NOMO-1 treated with dmso at 0.1 percent for 144 hours (cell line): ENCODE data around the gene KCNH2.
"Not testable (repeated sequence)": the region's sequence is repeated elsewhere in the genome, so short reads cannot be mapped to it uniquely, and the experiment has no call there.

Experiments used
- DNase-seq: peaks from one replicate; lab custom pipeline; 2025; ENCODE audit not compliant: unreplicated experiment; lab: John Stamatoyannopoulos, UW

KCNH2 gene

DNA sequence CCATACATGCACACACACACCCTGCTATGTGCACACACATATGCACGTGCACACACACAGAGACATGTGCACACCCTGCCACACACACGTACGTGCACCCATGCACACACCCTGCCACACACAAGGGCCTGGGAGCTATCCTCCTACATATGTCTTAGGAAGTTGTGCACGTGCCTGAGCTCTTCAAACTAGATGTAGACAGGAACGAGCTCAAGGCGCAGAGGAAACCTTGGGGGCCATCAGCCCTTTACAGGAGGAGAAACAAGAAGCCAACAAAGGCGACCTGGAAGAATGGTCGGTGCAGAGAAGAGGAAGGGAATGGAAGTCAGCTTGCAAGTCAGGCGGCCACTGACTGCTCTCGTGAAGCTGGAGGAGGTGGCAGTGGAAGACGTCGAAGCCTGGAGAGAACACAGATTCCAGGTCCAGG lies 67.1 kb downstream of the KCNH2 start:
- DNase-seq, result no peak

DNA sequence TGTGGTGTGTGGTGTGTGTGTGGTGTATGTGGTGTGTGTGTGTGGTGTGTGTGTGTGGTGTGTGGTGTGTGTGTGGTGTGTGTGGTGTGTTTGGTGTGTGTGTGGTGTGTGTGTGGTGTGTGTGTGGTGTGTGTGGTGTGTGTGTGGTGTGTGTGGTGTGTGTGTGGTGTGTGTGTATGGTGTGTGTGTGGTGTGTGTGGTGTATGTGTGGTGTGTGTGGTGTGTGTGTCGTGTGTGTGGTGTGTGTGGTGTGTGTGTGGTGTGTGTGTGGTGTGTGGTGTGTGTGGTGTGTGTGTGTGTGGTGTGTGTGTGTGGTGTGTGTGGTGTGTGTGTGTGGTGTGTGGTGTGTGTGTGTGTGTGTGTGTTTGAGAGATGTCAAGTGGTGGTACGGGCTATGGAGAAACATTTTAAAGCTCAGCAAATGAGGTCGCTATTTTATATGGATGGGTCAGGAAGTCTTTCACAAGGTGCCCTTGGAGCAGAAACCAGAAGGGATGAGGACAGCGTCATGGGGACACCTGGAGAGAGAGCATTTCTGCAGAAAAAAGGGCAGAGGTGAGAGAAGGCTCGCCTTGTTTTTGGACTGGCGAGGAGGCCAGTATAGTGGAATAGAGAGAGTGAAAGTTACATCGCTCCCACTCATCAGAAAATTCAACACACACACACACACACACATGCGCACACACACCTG lies 67.7 kb downstream of the KCNH2 start:
- not testable (repeated sequence) for DNase-seq

- DNase-seq, result no peak
Measured at GRCh38 chr7:150909200-150909995, 68.7 kb downstream of the KCNH2 start.

GRCh38 chr7:150908173-150908572 lies 69.9 kb downstream of the KCNH2 start:
- no peak for DNase-seq

DNA sequence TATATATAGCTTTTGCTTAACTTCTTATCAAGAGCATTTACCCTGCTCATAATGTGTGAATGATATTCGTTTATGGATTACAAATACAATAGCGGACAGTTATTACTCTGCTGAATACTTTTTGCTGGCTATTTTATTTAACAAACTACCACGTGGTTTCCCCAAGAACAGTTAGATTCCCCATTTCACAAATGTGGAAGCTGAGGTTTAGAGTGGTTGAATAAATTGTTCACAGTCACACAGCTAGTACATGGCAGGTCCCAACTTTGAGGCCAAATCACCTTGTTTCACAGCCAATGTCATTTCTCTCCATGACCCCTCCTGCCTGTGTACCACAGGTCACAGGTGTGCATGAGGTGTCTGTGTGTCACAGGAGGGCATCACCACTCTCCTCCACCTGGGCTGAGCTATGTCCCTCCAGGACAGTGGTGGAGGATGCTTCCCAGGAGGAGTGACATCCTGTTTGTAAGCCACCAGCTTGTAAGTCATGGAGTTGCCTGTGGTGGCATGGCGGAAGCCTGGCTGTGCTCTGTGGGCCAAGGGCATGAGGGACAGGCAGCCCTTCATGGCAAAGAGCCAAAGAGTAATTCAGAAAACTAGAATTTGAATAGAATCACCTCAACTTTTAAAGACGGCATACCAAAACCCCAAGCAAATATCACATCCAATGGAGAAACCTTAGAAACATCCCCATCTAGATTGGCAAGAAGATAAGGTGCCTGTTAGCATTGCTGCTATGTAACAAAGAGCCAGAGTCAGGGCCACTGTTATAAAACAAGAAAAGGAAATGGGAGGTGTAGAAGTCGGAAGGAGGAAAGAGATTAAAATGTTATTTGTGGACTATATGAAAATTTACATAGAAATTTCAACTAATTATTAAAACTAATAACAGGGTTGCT lies 73.9 kb downstream of the KCNH2 start:
- no peak for DNase-seq

- no peak for DNase-seq
Measured at GRCh38 chr7:150903606-150904005, 74.5 kb downstream of the KCNH2 start.

GRCh38 chr7:150902078-150903033 lies 75.8 kb downstream of the KCNH2 start:
- no peak for DNase-seq

GRCh38 chr7:150901160-150902035 lies 76.7 kb downstream of the KCNH2 start:
- DNase-seq, result no peak

- DNase-seq, result no peak
Measured at GRCh38 chr7:150900675-150901074, 77.4 kb downstream of the KCNH2 start.

- DNase-seq, result no peak
Measured at GRCh38 chr7:150898475-150899011, 79.6 kb downstream of the KCNH2 start.

GRCh38 chr7:150897502-150898474 lies 80.3 kb downstream of the KCNH2 start:
- DNase-seq, result no peak

DNA sequence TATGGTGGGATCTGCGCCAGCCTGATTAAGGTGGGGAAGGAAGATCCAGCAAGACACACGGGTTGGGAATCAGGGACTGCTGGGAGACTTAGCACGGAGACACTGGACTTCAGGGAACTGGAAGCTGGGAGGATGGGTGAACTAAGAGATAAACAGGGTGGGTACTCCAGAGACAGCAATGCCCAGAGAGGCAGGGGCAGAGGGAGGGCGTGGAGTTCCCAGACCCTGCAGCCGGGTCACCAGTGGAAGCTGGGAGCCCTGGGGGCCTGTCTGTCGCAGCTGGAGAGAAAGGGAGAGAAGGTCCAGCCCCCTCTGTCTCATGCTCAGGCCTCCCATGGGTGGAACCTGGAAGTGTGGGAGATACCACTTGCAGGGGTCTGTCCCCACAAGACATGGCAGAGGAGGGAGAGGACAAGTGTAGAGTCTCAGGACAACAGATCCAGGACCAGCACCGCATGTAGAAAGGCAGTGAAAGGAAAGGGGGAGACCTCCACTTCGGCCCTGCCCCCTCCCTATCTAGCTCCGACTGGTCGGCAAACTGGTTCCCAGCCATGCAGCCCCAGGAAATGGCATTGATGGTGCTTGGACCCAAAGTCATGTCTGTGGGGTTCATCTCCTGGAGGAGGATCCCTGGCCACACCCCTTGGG lies 81.4 kb downstream of the KCNH2 start:
- no peak for DNase-seq

DNA sequence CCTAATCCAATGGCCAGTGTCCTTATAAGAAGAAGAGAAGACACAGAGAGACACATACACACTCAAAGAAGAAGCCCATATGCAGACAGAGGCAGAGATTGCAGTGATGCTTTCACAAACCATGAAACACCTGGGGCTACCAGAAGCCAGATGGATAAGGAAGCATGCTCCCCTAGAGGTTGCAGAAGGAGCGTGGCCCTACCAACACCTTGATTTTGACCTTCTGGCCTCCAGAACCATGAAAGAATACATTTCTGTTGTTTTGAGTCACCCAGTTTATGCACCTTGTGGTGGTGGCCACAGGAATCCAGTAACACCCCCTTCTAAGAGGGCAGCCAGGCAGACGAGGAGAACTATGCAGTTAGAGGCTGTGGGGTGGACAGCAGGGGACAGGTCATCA lies 82.3 kb downstream of the KCNH2 start:
- DNase-seq, result no peak
